Spleen (tissue), 7 donors: Measurements from ENCODE around the gene UGDH.

Experiments used
- POLR2A ChIP-seq, 3 donors: fragments of 450-650 bp; IDR thresholded peaks; one replicate each; pipeline ENCODE4 v1.5.1; 2017; ENCODE audit warnings: antibody characterized with exemption in 3 of 3, mild to moderate bottlenecking in 1 of 3
- POLR2AphosphoS5 ChIP-seq, 3 donors: sonication (generic); formaldehyde crosslinking; IDR thresholded peaks; one replicate each; pipeline ENCODE4 v1.5.1; 2017; ENCODE audit warnings: antibody characterized with exemption in 3 of 3
- TF ChIP-seq, protein P1 (sequence below), 11 experiments: fragments of 200-600 bp in 7 of 11; fragments of 450-650 bp in 4 of 11; sonication (generic) in 4 of 11; IDR thresholded peaks in 8 of 11; conservative IDR thresholded peaks in 3 of 11; 1 replicate in 7 of 11; 2 replicates in 4 of 11; pipeline versions ENCODE4 v1.4.0 to v1.8.0; 2016 to 2021; ENCODE audit warnings: antibody characterized with exemption in 11 of 11, inconsistent platforms in 4 of 11, mild to moderate bottlenecking in 1 of 11
- donor health status: DM: no; HTN: no; CAD: no; lungs with moderate emphysema.
- donor health status: DM: no; HTN: no; CAD: no.
- donor health status: DM: no; HTN: no; CAD: no.

GRCh38 chr4:39514888-39515401 lies 12.3 kb downstream of the UGDH start:
- TF ChIP-seq, protein P1, sequence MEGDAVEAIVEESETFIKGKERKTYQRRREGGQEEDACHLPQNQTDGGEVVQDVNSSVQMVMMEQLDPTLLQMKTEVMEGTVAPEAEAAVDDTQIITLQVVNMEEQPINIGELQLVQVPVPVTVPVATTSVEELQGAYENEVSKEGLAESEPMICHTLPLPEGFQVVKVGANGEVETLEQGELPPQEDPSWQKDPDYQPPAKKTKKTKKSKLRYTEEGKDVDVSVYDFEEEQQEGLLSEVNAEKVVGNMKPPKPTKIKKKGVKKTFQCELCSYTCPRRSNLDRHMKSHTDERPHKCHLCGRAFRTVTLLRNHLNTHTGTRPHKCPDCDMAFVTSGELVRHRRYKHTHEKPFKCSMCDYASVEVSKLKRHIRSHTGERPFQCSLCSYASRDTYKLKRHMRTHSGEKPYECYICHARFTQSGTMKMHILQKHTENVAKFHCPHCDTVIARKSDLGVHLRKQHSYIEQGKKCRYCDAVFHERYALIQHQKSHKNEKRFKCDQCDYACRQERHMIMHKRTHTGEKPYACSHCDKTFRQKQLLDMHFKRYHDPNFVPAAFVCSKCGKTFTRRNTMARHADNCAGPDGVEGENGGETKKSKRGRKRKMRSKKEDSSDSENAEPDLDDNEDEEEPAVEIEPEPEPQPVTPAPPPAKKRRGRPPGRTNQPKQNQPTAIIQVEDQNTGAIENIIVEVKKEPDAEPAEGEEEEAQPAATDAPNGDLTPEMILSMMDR (IDR thresholded peaks at IDR 0.05 in 8 of 11, conservative IDR thresholded peaks at IDR 0.05 in 3 of 11) = no peak
- TF ChIP-seq POLR2A (IDR thresholded peaks at IDR 0.05) (no peak), POLR2AphosphoS5 (IDR thresholded peaks at IDR 0.05) (no peak)
